GM19467 (cell line): ENCODE data around the gene AQP12B.

Experiments used
- ATAC-seq: cut with Tn5 transposase; IDR thresholded peaks from one replicate; pipeline ENCODE4 v1.9.1; 2021; ENCODE audit warnings: mild to moderate bottlenecking, moderate library complexity; ENCODE audit not compliant: unreplicated experiment

AQP12B gene

GRCh38 chr2:240718896-240719490 lies 36.3 kb upstream of the AQP12B start:
- ATAC-seq: no peak

- ATAC-seq: no peak
Measured at GRCh38 chr2:240717681-240718581, 35.2 kb upstream of the AQP12B start.

DNA sequence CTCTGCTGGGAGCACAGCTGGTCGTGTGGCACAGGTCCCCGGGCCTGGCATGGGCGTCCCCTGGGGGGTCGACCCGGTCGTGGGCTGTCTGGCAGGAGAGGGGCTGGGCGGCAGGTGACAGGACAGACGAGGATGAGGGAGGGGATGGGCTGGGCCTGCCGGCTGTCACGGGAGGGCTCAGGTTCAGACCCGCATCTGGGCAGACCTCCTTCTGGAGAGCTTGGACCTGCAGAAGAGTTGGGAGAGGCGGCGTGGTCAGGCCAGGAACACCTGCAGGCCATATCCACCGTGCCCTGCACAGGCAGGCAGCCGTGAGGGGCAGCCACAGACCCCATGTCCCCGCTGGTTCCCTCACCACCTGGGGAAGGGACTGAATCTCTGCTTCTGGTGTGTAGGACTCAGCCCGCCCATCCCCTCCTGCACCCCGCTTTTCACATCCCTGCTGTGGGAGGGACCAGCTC lies 34.5 kb upstream of the AQP12B start:
- ATAC-seq: no peak

- no peak for ATAC-seq
Measured at GRCh38 chr2:240716130-240716798, 33.6 kb upstream of the AQP12B start.

GRCh38 chr2:240714747-240715725 lies 32.4 kb upstream of the AQP12B start:
- no peak for ATAC-seq

DNA sequence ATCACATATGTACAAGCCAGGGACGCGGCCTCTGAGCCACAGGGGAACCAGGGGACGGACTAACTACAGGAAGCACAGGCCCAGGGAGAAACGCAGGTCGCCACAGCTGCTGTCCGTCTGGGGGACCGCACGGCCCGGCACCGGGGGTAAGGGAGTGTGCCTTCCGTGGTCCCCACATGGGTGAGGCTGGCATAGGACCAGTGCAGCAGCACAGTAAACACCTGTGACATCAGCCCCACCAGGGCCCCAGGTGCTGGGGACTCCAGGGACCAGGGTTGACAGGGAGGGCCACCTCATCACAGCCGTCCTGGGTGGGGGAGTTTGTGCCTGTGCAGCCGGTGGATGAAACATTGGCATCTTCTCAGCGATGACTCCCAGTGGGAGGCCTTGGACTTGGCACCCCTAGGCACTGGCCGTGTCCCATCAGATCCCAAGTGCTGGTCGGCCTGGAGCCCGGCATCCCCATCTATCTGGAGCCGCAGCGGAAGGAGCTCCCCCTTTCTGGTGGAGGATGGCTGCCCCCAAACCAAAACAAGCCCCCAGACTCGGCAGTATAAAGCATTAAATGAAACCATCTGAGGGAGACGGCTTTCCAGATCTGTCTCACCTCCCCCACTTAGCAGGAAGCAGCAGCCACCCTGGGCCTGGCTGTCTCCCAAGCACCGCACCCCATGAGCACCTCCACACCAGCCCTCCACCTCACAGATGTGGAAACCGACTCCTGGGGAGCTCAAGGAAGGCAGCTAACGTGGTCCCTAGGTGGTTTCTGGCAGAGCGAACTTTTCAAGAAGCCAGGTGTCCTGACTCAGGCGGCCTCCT lies 31.5 kb upstream of the AQP12B start:
- ATAC-seq: no peak

DNA sequence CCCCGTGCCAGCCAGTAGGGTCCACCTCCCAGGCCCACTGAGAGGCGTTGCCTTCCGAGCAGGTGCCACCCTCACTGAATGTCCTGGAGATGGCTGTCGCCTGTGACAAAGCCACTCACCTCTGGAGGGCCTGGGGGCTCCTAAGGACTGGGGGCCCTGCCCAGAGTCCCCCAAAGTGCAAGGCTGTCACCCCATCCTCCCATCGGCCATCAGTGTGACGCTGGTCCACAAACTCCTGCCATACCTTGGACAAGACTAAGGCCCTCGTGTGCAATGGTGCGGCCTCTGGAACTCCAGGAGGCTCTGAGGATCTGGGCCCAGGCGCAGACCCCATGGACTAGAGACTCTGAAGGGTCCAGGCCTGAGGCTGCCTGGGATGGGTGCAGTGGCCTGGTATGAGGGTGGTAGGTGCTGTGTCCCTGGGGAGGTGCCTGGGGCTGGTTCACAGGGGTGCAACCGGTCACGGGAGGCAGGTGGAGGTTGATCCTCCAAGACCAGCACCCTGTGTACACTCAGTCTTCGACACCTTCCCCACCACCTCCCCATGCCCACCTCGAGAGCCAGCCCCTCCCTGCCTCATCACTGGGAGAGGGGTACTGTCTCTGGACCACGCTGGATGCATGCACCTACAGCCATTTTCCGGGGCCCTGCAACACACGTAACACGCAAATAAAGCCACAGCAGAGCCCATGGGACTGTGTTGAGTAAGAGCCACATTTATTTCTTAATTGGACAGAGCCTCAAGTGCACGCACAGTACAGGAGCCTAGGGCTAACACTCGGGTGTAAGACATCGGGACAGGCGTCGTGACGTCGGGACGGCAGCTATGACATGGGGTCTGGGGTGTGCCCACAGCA lies 30.6 kb upstream of the AQP12B start:
- no peak for ATAC-seq

DNA sequence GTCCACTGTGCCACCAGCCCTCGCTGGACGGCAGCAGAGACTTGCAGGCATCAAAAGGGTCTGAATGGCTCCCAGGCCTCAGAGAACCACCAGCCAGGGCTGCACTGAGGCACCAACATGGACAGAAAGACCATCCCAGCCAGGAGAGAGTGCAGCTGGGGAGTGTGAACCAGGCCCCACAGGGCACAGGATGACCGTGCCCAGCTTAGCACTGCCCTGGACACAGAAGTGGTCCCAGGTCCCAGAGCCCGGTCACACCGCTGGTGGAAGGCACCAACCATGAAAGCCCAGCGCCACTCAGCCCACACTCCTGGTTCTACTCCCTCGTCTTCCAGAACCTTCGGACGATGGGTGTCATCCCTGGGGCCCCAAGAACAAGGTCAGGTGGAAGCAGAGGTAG lies 29.4 kb upstream of the AQP12B start:
- no peak for ATAC-seq

- ATAC-seq: no peak
Measured at GRCh38 chr2:240711701-240712100, 29.0 kb upstream of the AQP12B start.

GRCh38 chr2:240711296-240711695 lies 28.6 kb upstream of the AQP12B start:
- no peak for ATAC-seq

DNA sequence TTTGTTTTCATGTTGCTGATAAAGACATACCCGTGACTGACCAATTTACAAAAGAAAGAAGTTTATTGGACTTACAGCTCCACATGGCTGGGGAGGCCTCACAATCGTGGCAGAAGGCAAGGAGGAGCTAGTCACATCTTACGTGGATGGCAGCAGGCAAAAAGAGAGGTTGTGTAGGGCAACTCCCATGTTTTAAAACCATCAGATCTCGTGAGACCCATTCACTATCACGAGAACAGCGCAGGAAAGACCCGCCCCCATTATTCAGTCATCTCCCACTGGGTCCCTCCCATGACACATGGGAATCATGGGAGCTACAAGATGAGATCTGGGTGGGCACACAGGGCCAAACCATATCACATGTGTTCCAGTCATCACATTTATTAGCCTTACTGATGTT lies 25.8 kb upstream of the AQP12B start:
- no peak for ATAC-seq

DNA sequence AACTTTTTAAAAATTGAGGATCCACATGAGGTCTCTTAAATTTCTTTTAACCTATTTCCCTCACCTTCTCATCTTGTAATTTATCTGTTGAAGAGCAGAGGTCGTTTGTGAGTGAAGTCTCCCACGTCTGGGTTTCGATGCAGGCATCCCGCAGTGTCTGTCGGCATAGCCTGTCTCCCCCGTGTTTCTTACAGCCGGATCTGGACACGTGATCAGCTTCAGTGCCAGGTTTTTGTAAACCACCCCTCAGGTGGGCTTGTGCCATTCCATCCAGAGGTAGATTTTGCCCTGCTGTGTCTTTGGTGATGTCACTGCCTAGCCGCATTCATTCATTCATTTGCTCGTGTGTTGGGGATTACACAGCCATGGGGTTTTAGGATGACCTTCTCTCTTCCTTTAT lies 25.1 kb upstream of the AQP12B start:
- no peak for ATAC-seq

DNA sequence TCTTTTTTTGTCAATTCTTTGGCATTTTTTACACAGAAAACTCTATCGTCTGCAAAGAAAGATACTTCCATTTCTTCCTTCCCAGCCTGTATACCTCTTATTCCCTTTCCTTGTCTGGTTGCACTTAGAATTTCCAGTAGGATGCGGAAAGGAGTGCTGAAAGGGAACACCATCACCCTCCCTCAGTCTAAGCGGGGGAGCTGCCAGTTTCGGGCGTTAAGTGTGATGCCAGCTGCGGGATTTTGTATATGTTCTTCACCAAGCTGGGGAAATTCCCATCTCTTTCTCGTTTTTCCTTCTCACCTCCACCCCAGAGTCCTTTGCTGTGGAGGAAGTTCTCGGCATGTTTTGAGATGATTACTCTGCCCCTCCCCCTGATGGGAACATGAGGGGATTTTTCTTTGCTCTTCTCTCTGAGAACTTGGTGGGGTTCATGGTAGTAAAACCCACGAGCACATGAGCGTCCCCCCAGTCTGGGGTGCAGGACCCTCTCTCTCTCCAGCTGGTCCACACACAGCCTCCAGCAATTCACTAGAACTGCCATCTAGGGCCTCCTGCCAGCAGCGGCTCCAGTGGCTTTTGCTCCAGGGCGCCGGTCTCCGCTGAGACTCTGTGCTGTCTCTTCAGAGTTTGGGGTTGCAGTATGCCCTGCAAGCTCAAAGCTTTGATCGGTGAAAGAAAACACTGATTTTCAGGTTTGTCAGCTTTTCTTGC lies 24.5 kb upstream of the AQP12B start:
- no peak for ATAC-seq

DNA sequence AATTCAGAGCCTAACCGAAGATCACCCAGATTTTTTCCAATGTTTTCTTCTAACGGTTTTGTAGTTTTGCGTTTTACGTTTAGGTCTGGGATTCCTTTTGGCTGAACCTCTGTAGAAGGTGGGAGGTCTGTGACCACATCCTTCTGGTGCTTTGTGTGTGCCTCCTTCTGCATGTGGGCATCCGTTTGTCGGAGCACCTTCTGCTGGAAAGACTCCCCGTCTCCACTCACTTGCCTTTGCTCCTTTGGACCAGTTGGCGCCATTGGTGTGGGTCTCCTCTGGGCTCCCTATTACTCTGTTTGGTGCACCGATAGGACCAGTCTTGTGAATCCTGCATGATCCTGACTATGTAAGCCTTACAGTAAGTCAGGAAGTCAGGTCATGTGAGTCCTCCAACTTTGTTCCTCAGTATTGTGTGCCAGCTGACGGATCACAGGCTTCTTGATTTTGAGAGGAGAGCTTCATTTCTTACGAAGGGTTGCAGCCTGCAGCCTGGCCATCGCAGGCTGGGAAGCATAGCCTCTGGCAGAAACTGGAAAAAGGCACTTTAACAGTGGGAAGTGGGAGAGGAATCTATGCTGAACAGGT lies 22.6 kb upstream of the AQP12B start:
- ATAC-seq: no peak

- no peak for ATAC-seq
Measured at GRCh38 chr2:240704651-240705050, 22.0 kb upstream of the AQP12B start.

GRCh38 chr2:240703417-240704341 lies 21.0 kb upstream of the AQP12B start:
- no peak for ATAC-seq

DNA sequence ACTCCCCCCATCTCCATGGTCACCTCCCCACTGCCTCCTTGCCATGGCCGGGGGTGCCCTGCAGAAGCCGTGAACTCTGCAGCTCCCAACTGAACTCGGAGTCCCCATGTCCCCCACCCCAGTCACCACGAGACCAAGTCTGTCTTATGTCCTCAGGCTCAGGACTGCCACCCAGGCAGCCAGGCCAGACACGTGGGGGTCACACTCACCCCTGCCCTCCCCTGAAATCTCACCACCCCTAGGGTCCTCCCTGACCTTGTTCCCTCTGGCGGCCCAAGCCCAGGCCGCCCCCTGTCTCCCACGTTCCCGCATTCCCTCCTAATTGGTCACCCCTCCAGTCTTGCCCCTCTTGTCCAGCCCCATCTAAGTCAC lies 19.9 kb upstream of the AQP12B start:
- ATAC-seq: no peak
